NCI-H187 treated with DMSO at 0.1 percent for 48 hours (cell line): ENCODE data around the gene ZNF76.
A peak's percentile ranks its signal among the peaks of the same experiment; 100 is the strongest.

Experiments used
- DNase-seq: peaks from one replicate; lab custom pipeline; 2025; lab: John Stamatoyannopoulos, UW

ZNF76 gene

GRCh38 chr6:35259194-35259947 is at the start of gene ZNF76:
Gene ZNF76, plus strand, starts transcription at chr6:35259735. Its CDS starts 21,417 bp downstream, at chr6:35281152.
- peak; percentile 42 for DNase-seq

DNA sequence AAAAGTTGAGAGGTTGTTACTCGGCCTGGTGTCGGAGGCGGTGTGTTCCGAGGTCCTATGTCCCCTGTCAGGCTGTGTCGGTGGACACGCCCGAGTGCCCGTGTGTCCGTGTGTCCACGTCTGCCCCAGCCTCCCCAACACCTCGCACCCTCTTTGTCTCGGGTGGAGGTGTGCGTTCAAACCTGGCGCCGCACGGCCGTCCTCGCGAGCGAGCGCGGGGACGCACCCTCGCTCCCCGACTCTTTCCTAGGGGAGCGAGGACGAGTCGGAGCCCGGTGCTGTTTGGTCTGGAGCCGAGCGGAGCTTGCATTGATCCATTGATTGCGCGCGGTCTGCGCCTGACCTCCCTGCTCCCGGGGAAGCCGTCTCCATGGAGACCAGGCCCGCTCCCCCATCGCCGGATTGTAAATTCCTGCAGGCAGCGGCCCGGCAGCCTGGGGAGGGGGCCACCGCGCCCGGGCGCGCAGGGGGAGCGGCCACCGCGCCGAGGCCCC is 46.2 kb upstream of the ZNF76 start:
- DNase-seq, result no peak

- no peak for DNase-seq
These were observed 45.4 kb upstream of the ZNF76 start, which contains the start of gene SCUBE3 for GRCh38 chr6:35213824-35214756. Gene SCUBE3, plus strand, starts transcription at chr6:35213956. Its CDS starts 463 bp downstream, at chr6:35214419.

DNA sequence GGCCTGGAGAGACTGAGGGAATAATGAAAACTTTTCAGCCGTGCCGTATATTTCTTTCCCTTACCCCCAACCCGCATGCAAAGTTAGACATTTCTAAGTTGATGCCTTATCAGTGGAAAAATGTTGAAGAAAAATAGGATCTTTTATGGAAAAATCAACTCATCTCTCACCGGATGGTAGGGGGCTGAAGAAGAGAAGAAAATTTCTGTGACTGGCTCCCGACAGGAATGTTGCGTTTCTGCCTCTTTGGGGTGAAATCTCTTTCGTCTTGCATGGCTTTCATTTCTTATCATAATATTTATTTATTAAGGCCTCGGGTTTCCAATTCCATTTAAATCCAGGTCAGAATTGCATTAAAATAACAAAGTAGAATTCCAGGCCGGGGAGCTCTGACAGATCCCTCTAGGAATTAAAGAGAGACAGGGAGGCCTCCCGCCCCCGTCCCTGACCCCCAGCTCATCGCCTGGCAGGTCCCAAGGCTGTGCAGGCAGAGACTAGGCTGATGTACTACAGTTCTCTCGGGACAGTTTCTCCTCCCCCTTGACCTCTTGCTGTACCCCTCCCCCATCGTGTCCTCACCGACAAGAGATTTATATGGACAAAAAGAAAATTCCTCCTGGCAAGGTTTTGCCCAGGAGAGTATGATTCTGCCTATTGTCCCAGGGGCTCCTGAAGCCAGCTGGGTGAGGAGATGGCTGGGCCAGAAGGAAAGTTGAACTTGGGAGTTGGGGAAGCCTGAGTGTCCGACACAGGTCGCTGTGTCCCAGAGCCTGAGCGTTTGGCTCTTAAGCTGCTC is 44.5 kb upstream of the ZNF76 start:
- no peak for DNase-seq

DNA sequence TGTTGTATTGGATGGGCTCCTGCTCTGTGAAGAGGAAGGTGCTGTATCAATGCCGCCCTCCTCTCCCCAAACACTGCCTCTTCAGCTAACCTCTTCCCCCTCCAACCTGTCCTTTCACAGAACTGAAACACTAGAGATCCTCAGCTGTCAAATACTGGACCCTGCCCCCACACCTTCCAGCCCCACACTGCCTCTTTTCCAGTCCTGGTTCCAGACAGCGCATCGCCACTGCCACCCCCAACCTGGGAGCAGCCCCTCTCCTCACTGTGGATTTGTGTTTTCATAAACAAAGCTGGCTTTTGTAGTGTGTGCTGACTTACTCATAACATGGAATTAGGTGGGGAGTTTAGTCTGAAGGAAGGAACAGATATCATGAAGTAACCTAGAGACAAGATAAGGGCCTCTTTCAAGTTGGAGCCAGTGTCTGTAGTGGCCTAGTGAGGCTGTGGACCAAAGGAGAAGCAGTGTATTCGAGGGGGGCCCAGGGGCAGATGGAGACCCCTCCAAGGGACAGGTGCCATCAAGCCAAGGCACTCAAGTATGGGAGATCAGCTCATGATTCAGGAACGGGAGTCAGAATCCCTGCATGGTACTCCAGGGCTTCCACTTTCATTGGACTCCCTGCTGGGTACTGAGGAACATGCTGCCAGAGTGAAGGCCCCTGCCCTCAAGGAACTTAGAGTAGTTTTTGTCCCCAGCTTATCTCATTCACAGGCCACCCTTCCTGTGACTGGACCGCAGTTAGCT is 43.7 kb upstream of the ZNF76 start:
- no peak for DNase-seq

GRCh38 chr6:35216412-35216732 is 43.2 kb upstream of the ZNF76 start:
- no peak for DNase-seq

DNA sequence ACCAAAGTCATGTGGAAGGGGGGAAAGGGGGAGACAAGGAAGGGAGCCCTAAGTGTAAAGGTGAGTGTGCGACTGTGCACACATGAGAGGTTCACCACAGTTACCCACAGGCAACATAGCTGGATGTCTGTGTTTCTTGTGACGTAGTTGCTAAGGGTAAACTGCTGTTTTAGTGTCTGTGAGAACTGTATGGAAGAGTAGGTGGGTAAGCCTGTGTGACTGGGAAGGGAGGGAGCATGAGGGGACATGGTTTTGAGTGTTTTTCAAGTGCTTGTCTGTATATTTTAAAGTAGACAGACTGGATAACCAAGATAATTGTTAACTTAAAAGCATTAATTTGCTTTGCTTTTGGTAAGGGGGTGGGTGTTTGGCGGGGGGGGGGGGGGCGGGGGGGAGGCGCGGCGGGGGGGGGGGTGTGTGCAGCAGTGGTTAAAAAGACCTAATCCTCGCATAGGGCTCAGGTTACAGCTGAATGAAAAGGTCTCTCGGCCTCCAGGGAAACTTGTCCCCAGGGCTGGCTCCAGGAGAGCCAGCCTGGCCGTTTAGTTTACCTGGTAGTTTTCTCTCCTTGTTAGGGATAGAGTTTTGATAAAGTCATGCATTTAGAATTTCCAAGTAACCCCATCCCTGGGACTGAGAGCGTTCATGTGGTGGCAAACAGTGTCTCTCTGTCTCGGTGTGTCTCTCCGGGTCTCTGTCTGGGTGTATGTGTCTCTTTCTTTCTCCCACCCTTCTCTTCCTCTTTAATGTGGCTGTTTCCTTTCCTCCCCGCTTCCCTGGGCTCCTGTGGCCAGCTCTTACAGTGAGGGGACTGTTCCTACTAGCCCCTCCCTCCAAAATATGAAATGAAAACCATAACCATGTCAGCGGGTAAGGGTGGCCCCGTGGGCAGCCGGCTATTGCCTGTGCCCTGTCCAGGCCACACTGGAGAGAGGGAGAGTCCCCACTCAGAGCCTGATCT is 42.4 kb upstream of the ZNF76 start:
- no peak for DNase-seq

- DNase-seq, result no peak
These were observed 41.5 kb upstream of the ZNF76 start for GRCh38 chr6:35218021-35218420.

DNA sequence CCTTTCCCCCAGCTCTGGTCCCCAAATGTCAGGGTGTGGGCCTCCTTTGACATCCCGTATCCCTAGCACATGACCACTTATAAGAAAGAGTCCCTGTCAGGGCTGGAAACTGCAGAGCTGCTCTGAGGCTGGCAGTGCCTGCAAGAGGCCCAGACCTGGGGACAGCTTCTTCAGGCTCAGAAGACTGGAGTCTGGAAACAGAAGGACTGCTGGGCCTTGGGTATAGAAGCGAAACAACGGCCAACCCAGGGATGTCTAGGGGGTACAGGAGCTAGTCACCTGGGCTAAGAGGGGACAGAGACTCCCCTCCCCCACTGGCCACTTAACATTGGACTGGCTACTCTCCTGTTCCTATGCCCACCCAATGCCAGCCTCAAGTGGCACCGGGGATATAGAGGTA is 41.1 kb upstream of the ZNF76 start:
- no peak for DNase-seq

- DNase-seq, result no peak
These were observed 39.7 kb upstream of the ZNF76 start for GRCh38 chr6:35219683-35220326.

- no peak for DNase-seq
These were observed 38.8 kb upstream of the ZNF76 start for GRCh38 chr6:35220711-35221110.

GRCh38 chr6:35223396-35223795 is 36.1 kb upstream of the ZNF76 start:
- no peak for DNase-seq

DNA sequence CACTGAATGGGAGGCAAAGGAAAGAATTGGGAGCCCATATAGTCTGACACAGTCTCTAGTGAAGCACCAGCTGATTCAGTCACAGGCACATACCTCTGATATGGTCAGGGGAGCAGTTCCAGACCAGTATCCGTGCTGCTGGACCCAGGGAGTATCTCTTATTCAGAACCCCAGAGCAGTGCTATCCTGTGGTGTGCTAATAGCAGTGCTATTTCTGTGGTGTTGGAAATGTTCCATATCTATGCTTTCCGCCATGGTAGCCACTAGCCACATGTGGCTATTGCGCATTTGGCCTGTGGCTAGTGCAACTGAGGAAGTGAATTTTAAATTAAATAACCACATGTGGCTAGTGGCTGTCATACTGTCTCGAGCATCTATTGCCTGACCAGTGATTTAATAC is 34.8 kb upstream of the ZNF76 start:
- no peak for DNase-seq

- no peak for DNase-seq
These were observed 31.1 kb upstream of the ZNF76 start for GRCh38 chr6:35228481-35228880.

DNA sequence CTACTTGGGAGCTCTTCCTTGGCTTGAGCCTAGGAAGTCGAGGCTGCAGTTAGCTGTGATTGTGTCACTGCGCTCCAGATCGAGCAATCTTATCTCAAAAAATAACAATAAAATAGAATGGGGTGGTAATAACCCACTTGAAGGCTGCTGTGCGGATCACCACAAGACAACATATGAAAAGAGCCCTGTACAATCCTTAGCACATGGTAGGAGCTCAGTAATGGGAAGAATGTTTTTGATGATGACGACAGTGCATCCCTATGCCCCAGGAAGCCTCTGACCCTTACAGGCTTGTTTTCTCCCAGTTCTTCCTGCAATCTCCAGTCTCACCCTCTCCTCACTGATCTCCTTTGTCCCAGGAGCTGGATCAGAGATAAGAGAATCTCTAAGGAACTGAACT is 30.2 kb upstream of the ZNF76 start:
- DNase-seq, result no peak

GRCh38 chr6:35230498-35230897 is 29.0 kb upstream of the ZNF76 start:
- no peak for DNase-seq

GRCh38 chr6:35230950-35231349 is 28.6 kb upstream of the ZNF76 start:
- no peak for DNase-seq

- DNase-seq, result no peak
These were observed 28.0 kb upstream of the ZNF76 start for GRCh38 chr6:35231563-35231962.

DNA sequence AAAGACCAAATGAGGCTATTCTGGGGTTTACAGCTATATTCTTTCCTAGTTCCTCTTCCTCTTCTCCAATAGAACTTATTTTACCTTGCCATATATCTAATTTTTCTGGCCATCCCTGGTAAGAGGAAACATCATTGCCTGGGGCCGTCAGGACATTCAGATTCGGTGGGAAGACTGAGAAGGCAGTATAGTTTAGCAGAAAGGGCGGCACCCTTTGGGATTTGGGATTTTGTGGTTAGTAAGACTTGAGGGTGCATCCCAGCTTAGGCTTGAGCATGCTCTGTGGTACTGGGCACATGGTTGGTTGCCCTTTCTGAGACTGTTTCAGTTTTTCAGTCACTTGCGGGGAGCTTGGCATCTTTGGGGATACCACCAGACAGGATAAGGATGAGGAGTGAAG is 24.6 kb upstream of the ZNF76 start:
- no peak for DNase-seq

DNA sequence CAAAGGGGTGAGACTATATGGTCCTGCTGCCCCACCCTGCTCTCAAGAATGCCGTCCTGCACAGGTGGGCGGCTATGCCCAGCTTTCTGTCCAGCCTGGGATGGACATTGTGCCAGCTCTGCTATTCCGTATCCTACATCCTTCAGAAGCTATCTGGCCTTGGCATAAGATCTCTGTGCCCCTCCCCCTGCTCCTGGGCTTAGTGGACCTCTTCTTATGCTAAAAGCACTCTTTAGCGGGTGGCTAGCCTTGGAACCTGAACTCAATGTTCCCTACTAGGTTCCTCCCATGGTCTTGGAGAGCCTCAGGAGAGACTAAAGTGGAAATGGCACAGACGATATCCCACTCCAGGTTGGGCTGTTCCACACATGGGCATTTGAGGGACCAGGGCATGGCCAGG is 23.3 kb upstream of the ZNF76 start:
- DNase-seq, result no peak
